GM13977 (cell line): ENCODE data around the gene MAST4.

ENCODE experiments used
- DNase-seq: peaks from one replicate; pipeline ENCODE4 v3.0.0; 2012; ENCODE audit warnings: low spot score
- CTCF ChIP-seq: IDR thresholded peaks from 2 replicates; pipeline ENCODE4 v1.5.1; 2012; ENCODE audit warnings: mild to moderate bottlenecking, control low read depth; ENCODE audit not compliant: insufficient read depth; ENCODE audit errors: extremely low read depth, missing control alignments
- in situ Hi-C: fragments of 300-500 bp; cut with MboI; formaldehyde crosslinking; loops from one replicate; pipeline ENCODE4 v1.12.0; 2022; ENCODE audit warnings: low sequenced_read_pairs, low pct_unique_long_range_greater_than_20kb, mixed read lengths, inconsistent platforms; ENCODE audit not compliant: unreplicated experiment

Gene MAST4

GRCh38 chr5:66994790-66995189 lies 398.6 kb downstream of the MAST4 start:
- in situ Hi-C loops = loop anchor here (25.0 kb wide), 2 partner anchors 218 to 1268 kb away; no protein-coding TSS in a partner anchor
- TF ChIP-seq CTCF = no peak
- DNase-seq = no peak

GRCh38 chr5:67000794-67001475 lies 404.7 kb downstream of the MAST4 start:
- in situ Hi-C loops = no loop called here
- no peak for DNase-seq
- no peak for TF ChIP-seq CTCF

GRCh38 chr5:67002832-67003684 lies 406.9 kb downstream of the MAST4 start:
- in situ Hi-C loops = no loop called here
- DNase-seq = no peak
- TF ChIP-seq CTCF = no peak

- no peak for TF ChIP-seq CTCF
- in situ Hi-C loops = no loop called here
- no peak for DNase-seq
Observed at GRCh38 chr5:67003685-67003934, 407.4 kb downstream of the MAST4 start.

- DNase-seq = peak; percentile 50
- in situ Hi-C loops = no loop called here
- TF ChIP-seq CTCF = no peak
Observed at GRCh38 chr5:67003935-67004729, 407.9 kb downstream of the MAST4 start.

- DNase-seq = no peak
- no peak for TF ChIP-seq CTCF
- in situ Hi-C loops = no loop called here
Observed at GRCh38 chr5:67004730-67005350, 408.6 kb downstream of the MAST4 start.
